Prostate gland (tissue), 2 donors: ENCODE measurements around the gene DNAJB5.

Experiments used
- POLR2A ChIP-seq: fragments of 450-650 bp; IDR thresholded peaks from one replicate; pipeline ENCODE4 v1.6.1; 2016; ENCODE audit warnings: antibody characterized with exemption, mild to moderate bottlenecking
- POLR2AphosphoS5 ChIP-seq: sonication (generic); formaldehyde crosslinking; IDR thresholded peaks from one replicate; pipeline ENCODE4 v1.6.1; 2017; ENCODE audit warnings: antibody characterized with exemption
- TF ChIP-seq, protein P1 (sequence below), 4 experiments: fragments of 200-600 bp in 2 of 4; fragments of 450-650 bp in 2 of 4; sonication (generic) in 2 of 4; IDR thresholded peaks; 1 replicate in 3 of 4; 2 replicates in 1 of 4; pipeline ENCODE4 v1.5.1; 2016 to 2019; ENCODE audit warnings: antibody characterized with exemption in 4 of 4, mild to moderate bottlenecking in 2 of 4, moderate library complexity in 2 of 4

GRCh38 chr9:35044071-35044470 lies 54.5 kb downstream of the DNAJB5 start:
- TF ChIP-seq POLR2A (no peak), POLR2AphosphoS5 (no peak)
- TF ChIP-seq, protein P1, sequence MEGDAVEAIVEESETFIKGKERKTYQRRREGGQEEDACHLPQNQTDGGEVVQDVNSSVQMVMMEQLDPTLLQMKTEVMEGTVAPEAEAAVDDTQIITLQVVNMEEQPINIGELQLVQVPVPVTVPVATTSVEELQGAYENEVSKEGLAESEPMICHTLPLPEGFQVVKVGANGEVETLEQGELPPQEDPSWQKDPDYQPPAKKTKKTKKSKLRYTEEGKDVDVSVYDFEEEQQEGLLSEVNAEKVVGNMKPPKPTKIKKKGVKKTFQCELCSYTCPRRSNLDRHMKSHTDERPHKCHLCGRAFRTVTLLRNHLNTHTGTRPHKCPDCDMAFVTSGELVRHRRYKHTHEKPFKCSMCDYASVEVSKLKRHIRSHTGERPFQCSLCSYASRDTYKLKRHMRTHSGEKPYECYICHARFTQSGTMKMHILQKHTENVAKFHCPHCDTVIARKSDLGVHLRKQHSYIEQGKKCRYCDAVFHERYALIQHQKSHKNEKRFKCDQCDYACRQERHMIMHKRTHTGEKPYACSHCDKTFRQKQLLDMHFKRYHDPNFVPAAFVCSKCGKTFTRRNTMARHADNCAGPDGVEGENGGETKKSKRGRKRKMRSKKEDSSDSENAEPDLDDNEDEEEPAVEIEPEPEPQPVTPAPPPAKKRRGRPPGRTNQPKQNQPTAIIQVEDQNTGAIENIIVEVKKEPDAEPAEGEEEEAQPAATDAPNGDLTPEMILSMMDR (IDR thresholded peaks at IDR 0.05): no peak
